ENCODE results near the gene NARF.
"Not testable (repeated sequence)": the region's sequence is repeated elsewhere in the genome, so short reads cannot be mapped to it uniquely, and the experiment has no call there.

DNA sequence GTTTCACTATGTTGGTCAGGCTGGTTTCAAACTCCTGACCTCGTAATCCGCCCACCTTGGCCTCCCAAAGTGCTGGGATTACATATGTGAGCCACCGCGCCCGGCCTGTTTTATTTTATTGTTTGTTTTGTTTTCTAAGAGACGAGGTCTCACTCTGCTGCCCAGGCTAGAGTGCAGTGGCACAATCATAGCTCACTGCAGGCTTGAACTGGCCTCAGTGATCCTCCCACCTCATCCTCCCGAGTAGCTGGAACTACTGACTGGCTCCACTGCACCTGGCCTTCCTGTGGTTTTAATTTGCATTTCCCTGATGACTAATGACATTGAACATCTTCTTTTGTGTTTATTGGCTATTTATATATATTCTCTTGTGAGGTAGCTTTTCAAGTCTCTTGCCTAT, 47.9 kb downstream of the NARF start:
- TF ChIP-seq, protein P1, sequence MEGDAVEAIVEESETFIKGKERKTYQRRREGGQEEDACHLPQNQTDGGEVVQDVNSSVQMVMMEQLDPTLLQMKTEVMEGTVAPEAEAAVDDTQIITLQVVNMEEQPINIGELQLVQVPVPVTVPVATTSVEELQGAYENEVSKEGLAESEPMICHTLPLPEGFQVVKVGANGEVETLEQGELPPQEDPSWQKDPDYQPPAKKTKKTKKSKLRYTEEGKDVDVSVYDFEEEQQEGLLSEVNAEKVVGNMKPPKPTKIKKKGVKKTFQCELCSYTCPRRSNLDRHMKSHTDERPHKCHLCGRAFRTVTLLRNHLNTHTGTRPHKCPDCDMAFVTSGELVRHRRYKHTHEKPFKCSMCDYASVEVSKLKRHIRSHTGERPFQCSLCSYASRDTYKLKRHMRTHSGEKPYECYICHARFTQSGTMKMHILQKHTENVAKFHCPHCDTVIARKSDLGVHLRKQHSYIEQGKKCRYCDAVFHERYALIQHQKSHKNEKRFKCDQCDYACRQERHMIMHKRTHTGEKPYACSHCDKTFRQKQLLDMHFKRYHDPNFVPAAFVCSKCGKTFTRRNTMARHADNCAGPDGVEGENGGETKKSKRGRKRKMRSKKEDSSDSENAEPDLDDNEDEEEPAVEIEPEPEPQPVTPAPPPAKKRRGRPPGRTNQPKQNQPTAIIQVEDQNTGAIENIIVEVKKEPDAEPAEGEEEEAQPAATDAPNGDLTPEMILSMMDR (conservative IDR thresholded peaks at IDR 0.05; ENCODE audit: low read depth, low read length): not testable (repeated sequence)
- not testable (repeated sequence) for TF ChIP-seq EZH2phosphoT487 (IDR thresholded peaks at IDR 0.05; ENCODE audit: borderline replicate concordance, low read length)
